Upper lobe of left lung (tissue), 6 donors: ENCODE measurements around the gene PALLD. TPM values are rescaled to one million over a fixed set of nuclear protein-coding genes. Genes with fewer than 3 reads are reported as not detected.

Source experiments
- ATAC-seq, 2 donors: fragments of 200-7000 bp; cut with Tn5 transposase; one replicate each; pipeline ENCODE4 v1.9.1; 2022; ENCODE audit warnings: mild to moderate bottlenecking in 2 of 2, moderate library complexity in 2 of 2; ENCODE audit not compliant: low FRiP score in 2 of 2
- DNase-seq, 2 donors: peaks; one replicate each; pipeline ENCODE4 v3.0.0-alpha.2; 2019 to 2020
- H3K27ac ChIP-seq, 4 donors: fragments of 200-600 bp; sonication (generic); one replicate each; pipeline ENCODE4 v1.5.1; 2016 to 2019
- H3K27me3 ChIP-seq, 4 donors: fragments of 200-600 bp; sonication (generic); one replicate each; pipeline ENCODE4 v1.5.1; 2017 to 2019
- H3K36me3 ChIP-seq, 4 donors: fragments of 200-600 bp; sonication (generic); one replicate each; pipeline ENCODE4 v1.5.1; 2016 to 2019
- H3K4me1 ChIP-seq, 4 donors: fragments of 200-600 bp; sonication (generic); one replicate each; pipeline ENCODE4 v1.5.1; 2018 to 2019
- H3K4me3 ChIP-seq, 4 donors: fragments of 200-600 bp; sonication (generic); one replicate each; pipeline ENCODE4 v1.5.1; 2017 to 2019; ENCODE audit warnings: mild to moderate bottlenecking in 2 of 4, moderate library complexity in 1 of 4
- H3K9me3 ChIP-seq, 4 donors: fragments of 200-600 bp; sonication (generic); one replicate each; pipeline ENCODE4 v1.5.1; 2018 to 2019
- CTCF ChIP-seq, 6 experiments: fragments of 450-650 bp in 4 of 6; fragments of 200-600 bp in 2 of 6; sonication (generic) in 2 of 6; IDR thresholded peaks; one replicate each; pipeline ENCODE4 v1.5.1; 2016 to 2019; ENCODE audit warnings: antibody characterized with exemption in 6 of 6
- EP300 ChIP-seq, 4 donors: sonication (generic); formaldehyde crosslinking; IDR thresholded peaks; one replicate each; pipeline ENCODE4 v1.5.1; 2017; ENCODE audit warnings: antibody characterized with exemption in 4 of 4, control low read depth in 2 of 4
- POLR2A ChIP-seq, 4 donors: fragments of 450-650 bp; IDR thresholded peaks; one replicate each; pipeline ENCODE4 v1.5.1; 2016 to 2017; ENCODE audit warnings: antibody characterized with exemption in 4 of 4, mild to moderate bottlenecking in 2 of 4
- POLR2AphosphoS5 ChIP-seq, 2 donors: sonication (generic); formaldehyde crosslinking; IDR thresholded peaks; one replicate each; pipeline ENCODE4 v1.5.1; 2017; ENCODE audit warnings: antibody characterized with exemption in 2 of 2
- WGBS, 2 donors: methylation state at CpG; one replicate each; pipeline ENCODE4 v1.1.5; 2017 to 2018; 5-methylcytosine and 5-hydroxymethylcytosine counted together
- total RNA-seq, 6 donors: library from RNA; depleted of rRNA in 4 of 6; stranded (reverse); fragments of >200 nt in 4 of 6; gene quantifications; one replicate each; pipeline versions ENCODE4 v1.1.0 to v1.2.1, GENCODE V29; 2016 to 2021
- donor health status: DM: no; HTN: no; CAD: no; lungs with moderate emphysema.
- donor health status: DM: no; HTN: yes; CAD: no; lungs with severe emphysema.

The PALLD gene
- total RNA-seq, 6 donors from 2014 or later: 63.9 to 175 (median 134) TPM

- no peaks in the 10 kb centered on the region for H3K9me3 ChIP-seq
- no peaks in the 10 kb centered on the region for H3K27me3 ChIP-seq
- H3K4me1 ChIP-seq: no peaks in the 10 kb centered on the region
- no peaks in the 10 kb centered on the region for H3K36me3 ChIP-seq
- no peak overlapping the region for H3K4me3 ChIP-seq
- no peak overlapping the region for H3K27ac ChIP-seq
- TF ChIP-seq CTCF (IDR thresholded peaks at IDR 0.05) (no peak), POLR2A (IDR thresholded peaks at IDR 0.05) (no peak)
- ATAC-seq (no peak), DNase-seq (no peak)
- 58 to 59% methylated on average over 5 of the region's 5 CpGs for WGBS, 2 donors
These were observed 38.8 kb downstream of the PALLD start for GRCh38 chr4:168535689-168536088.

- Histone ChIP-seq H3K4me3 (no peak overlapping the region), H3K27me3 (no peaks in the 10 kb centered on the region), H3K4me1 (no peaks in the 10 kb centered on the region), H3K27ac (no peak overlapping the region), H3K9me3 (no peaks in the 10 kb centered on the region), H3K36me3 (no peaks in the 10 kb centered on the region)
- ATAC-seq (no peak), DNase-seq (no peak)
- TF ChIP-seq POLR2A (IDR thresholded peaks at IDR 0.05) (no peak), EP300 (IDR thresholded peaks at IDR 0.05) (no peak), POLR2AphosphoS5 (IDR thresholded peaks at IDR 0.05) (no peak), CTCF (IDR thresholded peaks at IDR 0.05) (no peak)
- WGBS, 2 donors: 82 to 87% methylated on average over 7 of the region's 7 CpGs
These were observed 39.6 kb downstream of the PALLD start for GRCh38 chr4:168536448-168536847.

GRCh38 chr4:168537086-168537485 is 40.2 kb downstream of the PALLD start:
- DNase-seq: no peak
- 99 to 100% methylated on average over 4 of the region's 4 CpGs for WGBS, 2 donors

GRCh38 chr4:168537571-168537970 is 40.7 kb downstream of the PALLD start:
- WGBS, 2 donors: 76 to 84% methylated on average over 3 of the region's 3 CpGs
- Histone ChIP-seq H3K36me3 (no peaks in the 10 kb centered on the region), H3K27ac (no peak overlapping the region), H3K27me3 (no peaks in the 10 kb centered on the region), H3K9me3 (no peaks in the 10 kb centered on the region), H3K4me3 (no peak overlapping the region), H3K4me1 (no peaks in the 10 kb centered on the region)
- ATAC-seq (no peak), DNase-seq (no peak)
- TF ChIP-seq CTCF (IDR thresholded peaks at IDR 0.05): no peak
- no peak for TF ChIP-seq POLR2AphosphoS5 (IDR thresholded peaks at IDR 0.05)
- no peak for TF ChIP-seq EP300 (IDR thresholded peaks at IDR 0.05)
- no peak for TF ChIP-seq POLR2A (IDR thresholded peaks at IDR 0.05)

More at GRCh38 chr4:168537086-168537485, 40.2 kb downstream of the PALLD start:
- Histone ChIP-seq H3K27me3 (no peaks in the 10 kb centered on the region), H3K27ac (no peak overlapping the region), H3K4me3 (no peak overlapping the region), H3K9me3 (no peaks in the 10 kb centered on the region), H3K36me3 (no peaks in the 10 kb centered on the region), H3K4me1 (no peaks in the 10 kb centered on the region)
- TF ChIP-seq POLR2AphosphoS5 (IDR thresholded peaks at IDR 0.05) (no peak), POLR2A (IDR thresholded peaks at IDR 0.05) (no peak), EP300 (IDR thresholded peaks at IDR 0.05) (no peak)
- no peak for ATAC-seq

- WGBS, 2 donors: 83 to 85% methylated on average over 9 of the region's 9 CpGs
- no peak for TF ChIP-seq POLR2AphosphoS5 (IDR thresholded peaks at IDR 0.05)
- no peak for TF ChIP-seq POLR2A (IDR thresholded peaks at IDR 0.05)
- no peak for TF ChIP-seq EP300 (IDR thresholded peaks at IDR 0.05)
- no peak for TF ChIP-seq CTCF (IDR thresholded peaks at IDR 0.05)
- no peak for ATAC-seq
- Histone ChIP-seq H3K36me3 (no peaks in the 10 kb centered on the region), H3K9me3 (no peaks in the 10 kb centered on the region), H3K4me3 (no peak overlapping the region), H3K27ac (no peak overlapping the region), H3K27me3 (no peaks in the 10 kb centered on the region), H3K4me1 (no peaks in the 10 kb centered on the region)
- no peak for DNase-seq
These were observed 41.8 kb downstream of the PALLD start for GRCh38 chr4:168538632-168539031.
